Measurements from ENCODE around the gene C9orf78.
"Not testable (repeated sequence)": the region's sequence is repeated elsewhere in the genome, so short reads cannot be mapped to it uniquely, and the experiment has no call there.

Gene C9orf78

DNA sequence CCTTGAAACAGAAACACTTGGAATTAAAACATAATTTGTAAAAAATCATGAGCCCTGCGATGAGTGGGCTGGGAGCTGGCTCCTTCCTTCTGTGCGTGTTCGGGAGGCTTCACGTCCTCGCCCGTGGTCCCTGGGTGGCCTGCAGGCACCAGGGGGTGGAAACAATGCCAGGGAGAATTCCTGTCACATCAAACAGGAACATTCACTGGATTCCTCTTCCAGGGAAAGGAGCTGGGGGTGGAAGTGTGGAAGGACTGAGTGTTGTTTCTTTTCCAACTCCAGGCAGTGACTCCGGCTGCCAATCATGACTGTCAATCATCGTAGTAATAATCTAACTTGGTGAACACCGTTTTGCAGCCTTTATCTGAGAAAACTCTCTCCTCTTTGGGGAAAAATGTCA is 21.4 kb downstream of the C9orf78 start:
- in situ Hi-C loops (cut with HindIII; ENCODE audit: low sequenced_read_pairs) = no loop called here

DNA sequence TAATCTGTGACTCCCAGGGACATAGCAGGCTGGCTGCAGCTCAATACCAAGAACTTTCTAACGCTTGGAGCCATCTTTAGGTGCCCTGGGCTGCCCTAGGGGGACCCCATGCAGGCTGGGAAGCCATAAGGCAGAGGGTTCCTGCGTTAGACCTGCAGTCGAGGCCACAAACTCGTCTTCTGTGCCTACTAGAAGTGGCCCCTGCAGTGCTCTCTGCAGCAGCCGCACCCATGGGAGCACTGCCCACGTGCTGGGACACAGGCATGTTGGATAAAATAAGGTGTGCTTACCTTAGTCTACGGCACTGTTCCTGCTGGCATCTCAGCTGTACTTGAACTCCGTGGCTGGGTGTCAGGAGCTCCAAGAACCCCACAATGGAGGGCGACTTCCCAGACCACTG is 22.7 kb downstream of the C9orf78 start:
- in situ Hi-C loops (cut with HindIII; ENCODE audit: low sequenced_read_pairs) = no loop called here

DNA sequence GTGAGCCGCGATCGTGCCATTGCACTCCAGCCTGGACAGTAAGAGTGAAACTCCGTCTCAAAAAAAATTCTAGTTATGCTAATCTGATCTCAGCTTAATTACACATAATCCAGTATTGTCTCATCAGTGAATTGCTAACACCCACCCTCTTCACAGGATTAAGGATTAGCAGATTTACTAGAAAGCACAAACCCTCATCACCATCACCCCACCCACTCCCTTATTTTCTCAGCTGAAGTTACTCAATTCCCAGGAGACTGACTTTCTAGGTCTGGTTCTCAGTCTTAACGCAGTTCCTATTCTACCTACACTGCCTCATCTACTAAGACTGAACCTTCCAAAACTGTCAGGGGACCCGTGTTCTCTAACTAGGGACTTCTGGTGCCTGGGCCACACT is 23.1 kb downstream of the C9orf78 start:
- in situ Hi-C loops (cut with HindIII; ENCODE audit: low sequenced_read_pairs) = no loop called here

DNA sequence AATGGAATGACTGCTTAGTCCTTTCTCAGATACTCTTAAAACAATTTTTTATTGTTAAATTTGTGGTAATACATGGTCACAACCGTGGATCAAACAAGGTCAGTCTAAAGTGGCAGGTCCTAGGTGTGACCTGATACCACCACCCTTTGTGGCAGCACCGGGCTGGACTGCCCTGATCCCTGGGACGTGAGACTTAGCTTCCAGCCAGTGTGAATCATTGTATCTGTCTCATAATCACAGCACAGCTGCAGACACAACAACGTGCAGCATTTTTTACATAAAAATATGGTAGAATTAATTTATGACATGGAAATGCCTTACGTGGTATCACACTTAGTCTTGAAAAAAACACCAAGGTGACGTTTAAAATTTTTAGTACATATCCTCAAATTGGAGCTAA is 24.3 kb downstream of the C9orf78 start:
- in situ Hi-C loops (cut with HindIII; ENCODE audit: low sequenced_read_pairs) = no loop called here

DNA sequence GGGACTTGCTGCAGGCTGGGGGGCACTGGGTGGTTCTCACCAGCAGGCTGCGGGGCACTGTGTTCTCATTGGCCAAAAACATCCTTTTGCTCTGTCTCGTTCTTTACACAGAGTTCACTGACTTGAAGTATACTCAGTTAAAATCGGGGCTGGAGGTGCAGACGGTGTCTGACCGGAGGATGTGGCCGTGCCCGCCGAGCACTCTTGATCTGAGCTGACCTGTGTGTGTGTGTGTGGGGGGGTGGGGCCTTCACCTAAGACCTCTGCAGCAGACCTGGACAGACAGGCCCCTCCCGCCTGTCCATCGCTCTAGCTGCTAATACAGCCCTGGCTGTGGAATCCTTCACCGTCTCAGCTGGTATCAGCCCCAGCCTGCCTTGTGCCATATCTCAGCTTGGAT is 25.0 kb downstream of the C9orf78 start:
- in situ Hi-C loops (cut with HindIII; ENCODE audit: low sequenced_read_pairs) = no loop called here

DNA sequence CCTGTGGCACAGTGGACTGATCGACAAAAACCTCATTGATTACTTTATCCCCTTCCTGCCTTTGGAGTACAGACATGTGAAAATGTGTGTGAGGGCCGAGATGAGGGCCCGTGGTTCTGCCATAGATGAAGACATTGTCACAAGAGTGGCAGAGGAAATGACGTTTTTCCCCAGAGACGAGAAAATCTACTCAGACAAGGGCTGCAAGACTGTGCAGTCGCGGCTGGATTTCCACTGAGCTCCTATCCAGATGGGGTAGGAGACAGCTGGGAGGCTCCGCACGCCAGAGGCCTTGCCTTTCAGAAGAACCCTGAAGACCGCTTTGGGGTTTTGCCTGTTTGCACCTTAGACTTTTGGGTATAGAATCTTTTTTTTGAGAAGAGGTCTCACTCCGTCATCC is 25.7 kb downstream of the C9orf78 start:
- in situ Hi-C loops (cut with HindIII; ENCODE audit: low sequenced_read_pairs) = no loop called here

DNA sequence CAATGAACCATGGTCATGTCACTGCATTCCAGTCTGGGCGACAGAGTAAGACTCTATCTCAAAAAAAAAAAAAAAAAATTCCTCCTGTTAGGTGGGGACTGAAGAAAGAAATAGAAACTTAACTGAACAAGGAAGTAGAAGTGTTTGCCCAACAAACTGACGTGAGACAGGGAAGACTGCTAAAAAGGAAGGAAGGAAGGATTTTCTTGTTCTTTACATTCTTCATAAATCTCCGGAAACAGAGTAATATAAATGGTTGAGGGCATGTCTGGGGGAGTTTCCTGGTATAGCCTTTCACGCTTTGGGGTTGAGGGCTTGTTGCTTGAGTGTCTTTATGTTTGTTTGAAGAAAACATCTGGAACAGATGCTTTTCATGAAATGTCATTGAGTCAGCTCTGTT is 29.0 kb downstream of the C9orf78 start:
- in situ Hi-C loops (cut with HindIII; ENCODE audit: low sequenced_read_pairs) = no loop called here

DNA sequence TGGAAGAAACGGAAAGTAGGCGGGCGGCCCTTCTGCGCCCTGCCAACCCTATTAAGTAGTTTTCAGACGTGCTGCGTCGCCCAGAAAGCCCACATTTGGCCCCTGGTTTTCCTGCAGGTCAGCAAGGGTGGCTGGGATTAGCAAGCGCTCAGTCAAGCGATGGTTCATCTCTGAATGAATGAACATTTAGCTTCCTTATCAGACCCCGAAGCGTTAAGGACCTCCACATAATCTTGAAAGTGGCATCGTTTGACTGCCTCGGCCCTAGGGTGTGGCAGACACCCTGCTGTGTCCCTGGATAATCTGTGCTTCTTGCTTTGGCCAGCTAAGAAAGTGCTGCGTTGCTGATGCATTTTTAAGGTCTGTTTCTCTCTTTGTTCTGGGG is 31.4 kb downstream of the C9orf78 start:
- in situ Hi-C loops (cut with HindIII; ENCODE audit: low sequenced_read_pairs) = no loop called here

DNA sequence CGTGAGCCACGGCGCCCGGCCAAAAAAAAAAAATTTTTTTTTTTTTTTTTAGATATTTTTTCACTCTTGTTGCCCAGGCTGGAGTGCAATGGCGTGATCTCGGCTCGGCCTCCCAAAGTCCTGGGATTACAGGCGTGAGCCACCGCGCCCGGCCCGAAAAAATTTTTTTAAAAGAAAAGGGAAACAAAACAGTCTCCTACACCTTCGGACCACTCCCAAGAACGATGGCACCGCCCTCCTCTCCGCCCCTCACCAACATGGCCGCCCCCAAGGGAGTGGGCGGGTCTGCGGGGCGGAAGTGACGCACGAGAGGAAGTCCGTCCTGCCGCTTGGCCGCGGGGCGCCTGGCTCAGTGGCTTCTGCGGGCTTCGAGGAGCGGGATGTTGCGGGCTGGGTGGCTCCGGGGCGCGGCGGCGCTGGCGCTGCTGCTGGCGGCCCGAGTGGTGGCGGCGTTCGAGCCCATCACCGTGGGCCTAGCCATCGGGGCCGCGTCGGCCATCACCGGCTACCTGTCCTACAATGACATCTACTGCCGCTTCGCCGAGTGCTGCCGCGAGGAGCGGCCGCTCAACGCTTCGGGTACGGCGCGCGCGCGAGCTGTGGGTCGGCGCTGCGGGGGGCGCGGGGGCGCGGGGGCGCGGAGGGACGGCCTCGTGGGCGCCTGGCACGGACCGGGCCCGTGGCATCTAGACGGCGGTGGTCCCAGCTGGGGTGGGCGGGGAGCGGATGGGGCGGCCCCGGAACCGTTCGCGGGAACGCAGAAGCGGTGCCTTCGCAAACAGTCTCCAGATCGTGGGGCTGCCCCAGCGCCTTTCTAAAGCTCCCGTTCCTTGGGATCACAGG is 32.0 kb downstream of the C9orf78 start, which contains the start of gene TOR1B:
TSS of gene TOR1B (plus strand) at position 352 of the 843 bp plus-strand sequence. CDS start at position 381, 29 bp downstream.
- in situ Hi-C loops (cut with HindIII; ENCODE audit: low sequenced_read_pairs) = no loop called here

DNA sequence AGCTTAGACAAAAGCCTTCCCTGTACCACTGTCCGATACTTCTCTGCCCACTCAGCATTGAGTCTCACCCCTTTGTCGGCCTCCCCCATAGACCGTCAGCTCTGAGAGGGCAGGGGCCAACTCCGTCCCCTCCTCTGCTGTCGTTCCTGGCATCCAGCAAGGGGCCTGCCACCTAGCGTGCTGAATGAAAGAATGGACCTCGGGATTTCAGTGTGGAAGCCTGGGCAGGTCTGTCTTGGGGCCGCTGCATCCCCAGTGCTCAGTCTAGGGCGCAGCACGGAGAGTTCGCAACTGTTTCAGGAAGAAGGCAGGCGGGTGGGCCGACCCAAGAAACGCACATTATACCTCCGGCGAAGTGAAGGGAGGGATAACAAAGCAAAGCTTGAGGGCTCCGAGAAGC is 33.6 kb downstream of the C9orf78 start:
- in situ Hi-C loops (cut with HindIII; ENCODE audit: low sequenced_read_pairs) = no loop called here

DNA sequence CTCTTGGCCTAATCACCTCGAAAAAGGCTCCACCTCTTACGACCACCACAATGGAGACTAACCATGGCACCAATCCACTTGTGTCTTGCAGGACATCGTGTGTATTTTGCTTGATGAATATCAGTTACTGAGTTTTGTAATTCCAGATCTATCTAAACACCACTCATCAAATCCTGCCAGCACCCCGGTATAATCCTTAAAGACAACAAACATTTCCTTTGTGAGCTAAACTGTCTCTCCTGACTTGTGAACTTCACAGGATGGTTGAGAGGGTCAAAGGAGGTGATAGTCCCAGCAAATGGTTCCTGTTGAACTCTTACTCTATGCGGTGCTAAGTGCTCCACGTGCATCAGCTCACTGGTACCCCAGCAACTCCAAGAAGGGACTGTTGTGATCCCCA is 36.1 kb downstream of the C9orf78 start:
- in situ Hi-C loops (cut with HindIII; ENCODE audit: low sequenced_read_pairs) = no loop called here

DNA sequence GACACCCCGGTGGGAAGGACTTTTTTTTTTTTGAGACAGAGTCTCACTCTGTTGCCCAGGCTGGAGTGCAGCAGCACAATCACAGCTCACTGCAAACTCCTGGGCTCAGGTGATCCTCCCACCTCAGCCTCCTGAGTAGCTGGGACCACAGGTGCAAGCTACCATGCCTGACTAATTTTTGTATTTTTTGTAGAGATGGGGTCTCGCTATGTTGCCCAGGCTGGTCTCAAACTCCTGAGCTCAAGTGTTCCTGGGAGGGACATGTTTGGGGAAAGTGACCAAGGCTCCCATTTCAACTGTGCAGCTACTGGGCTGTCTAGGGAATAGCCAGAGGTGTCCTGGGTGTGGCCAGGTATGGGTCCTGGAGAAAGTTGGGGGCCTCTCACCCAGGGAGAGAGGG is 39.0 kb downstream of the C9orf78 start:
- in situ Hi-C loops (cut with HindIII; ENCODE audit: low sequenced_read_pairs) = not testable (repeated sequence)

DNA sequence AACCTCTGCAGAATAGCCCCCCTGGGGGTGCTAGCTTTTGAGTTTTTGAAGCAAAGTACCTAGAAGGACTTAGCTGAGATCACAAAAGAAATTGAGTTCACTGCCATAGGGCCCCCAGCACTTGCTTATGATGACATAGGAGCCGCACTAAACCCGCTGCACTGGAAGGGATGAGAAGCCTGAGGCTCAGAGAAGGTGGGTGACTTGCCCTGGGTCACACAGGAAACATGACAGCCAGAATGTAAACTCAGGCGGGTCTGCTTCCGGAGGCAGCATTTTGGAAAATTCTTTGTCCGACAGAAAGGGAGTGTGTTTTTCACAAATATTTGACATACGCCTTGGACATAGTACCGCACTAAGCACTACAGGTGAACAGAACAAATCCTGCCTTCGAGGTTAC is 40.5 kb downstream of the C9orf78 start:
- in situ Hi-C loops (cut with HindIII; ENCODE audit: low sequenced_read_pairs) = no loop called here

DNA sequence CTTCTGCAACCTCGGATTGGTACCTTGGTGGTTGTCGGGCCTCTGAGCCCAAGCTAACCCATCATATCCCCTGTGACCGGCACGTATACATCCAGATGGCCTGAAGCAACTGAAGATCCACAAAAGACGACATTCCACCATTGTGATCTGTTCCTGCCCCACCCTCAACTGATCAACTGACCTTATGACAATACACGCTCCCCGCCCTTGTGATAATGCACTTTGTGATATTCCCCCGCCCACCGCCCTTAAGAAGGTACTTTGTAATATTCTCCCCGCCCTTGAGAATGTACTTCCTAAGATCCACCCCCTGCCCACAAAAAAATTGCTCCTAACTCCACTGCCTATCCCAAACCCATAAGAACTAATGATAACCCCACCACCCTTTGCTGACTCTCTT is 48.6 kb downstream of the C9orf78 start:
- in situ Hi-C loops (cut with HindIII; ENCODE audit: low sequenced_read_pairs) = no loop called here

DNA sequence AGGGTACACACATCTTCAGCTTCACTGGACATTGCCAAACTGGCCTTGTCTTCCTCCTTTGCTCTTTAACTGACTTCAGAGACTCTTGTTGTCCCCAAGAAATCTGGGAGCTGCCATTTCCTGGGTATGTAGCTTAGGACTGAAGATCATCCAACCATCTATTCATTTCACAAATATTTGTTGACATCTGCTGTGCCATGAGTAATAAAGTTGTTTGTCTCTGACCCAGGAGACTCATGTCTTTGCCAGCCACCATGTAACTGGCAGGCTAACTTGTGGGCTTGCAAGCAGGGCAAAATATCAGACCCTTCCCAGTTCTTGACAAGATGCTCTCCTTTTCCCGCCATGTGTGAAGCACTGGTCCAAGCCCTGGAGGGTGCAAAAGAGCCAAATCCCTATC is 49.2 kb downstream of the C9orf78 start:
- in situ Hi-C loops (cut with HindIII; ENCODE audit: low sequenced_read_pairs) = no loop called here

DNA sequence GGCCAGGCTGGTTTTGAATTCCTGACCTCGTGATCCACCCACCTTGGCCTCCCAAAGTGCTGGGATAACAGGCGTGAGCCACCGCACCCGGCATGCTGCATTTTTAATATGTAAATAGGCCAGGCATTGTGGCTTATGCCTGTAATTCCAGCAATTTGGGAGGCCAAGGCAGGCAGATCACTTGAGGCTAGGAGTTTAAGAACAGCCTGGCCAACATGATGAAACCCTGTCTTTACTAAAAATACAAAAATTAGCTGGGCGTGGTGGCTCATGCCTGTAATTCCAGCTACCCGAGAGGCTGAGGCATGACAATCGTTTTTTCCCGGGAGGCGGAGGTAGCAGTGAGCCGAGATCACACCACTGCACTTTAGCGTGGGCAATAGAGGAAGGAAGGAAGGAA is 50.1 kb downstream of the C9orf78 start:
- in situ Hi-C loops (cut with HindIII; ENCODE audit: low sequenced_read_pairs) = not testable (repeated sequence)

DNA sequence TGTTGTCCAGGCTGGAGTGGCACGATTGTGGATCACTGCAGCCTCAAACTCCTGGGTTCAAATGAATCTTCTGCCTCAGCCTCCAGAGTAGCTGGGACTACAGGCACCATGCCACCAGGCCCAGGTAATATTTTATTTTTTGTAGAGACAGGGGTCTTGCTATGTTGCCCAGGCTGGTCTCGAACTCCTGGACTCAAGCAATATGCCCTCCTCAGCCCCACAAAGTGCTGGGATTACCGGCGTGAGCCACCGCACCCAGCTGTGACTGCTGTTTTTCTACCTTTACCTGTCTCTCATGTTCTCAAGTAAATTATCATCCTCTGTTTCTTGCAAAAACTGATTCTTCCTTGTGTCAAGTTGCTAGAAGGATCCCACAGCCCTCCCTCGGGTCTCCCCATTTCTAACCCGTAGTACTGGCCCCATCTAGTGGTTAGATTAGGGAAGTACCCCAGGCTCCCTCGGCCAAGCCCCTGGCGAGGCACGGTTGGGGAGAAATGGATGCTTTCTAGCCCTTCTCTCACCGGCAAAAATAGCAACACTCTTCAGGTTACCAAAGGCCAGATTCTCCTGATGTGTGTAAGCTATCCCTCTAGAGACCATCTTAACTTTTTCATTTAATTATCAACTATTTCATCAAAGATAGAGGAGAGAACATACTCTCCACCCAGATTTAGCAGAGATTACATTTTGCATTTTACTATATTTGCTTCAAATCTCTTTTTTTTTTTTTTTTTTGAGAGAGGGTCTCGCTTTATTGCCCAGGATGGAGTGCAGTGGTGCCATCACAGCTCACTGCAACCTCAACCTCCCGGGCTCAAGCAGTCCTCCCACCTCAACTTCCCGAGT is 51.3 kb downstream of the C9orf78 start:
- in situ Hi-C loops (cut with HindIII; ENCODE audit: low sequenced_read_pairs) = no loop called here

DNA sequence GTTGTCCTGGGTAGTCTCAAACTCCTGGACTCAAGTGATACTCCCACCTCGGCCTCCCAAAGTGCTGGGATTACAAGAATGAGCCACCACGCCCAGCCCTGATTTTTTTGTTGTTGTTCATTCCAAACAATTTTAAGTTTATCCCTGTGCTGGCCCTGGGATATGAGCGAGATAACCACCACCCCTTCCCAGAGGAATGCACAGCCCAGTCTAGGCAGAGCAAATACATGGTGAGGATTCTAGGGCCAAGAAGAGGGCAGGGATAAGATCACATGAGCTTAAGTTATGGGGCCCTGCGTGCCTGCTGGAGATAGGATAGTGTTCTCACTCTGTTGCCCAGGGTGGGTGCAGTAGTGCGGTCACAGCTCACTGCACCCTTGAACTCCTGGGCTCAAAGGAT is 53.1 kb downstream of the C9orf78 start:
- in situ Hi-C loops (cut with HindIII; ENCODE audit: low sequenced_read_pairs) = no loop called here

DNA sequence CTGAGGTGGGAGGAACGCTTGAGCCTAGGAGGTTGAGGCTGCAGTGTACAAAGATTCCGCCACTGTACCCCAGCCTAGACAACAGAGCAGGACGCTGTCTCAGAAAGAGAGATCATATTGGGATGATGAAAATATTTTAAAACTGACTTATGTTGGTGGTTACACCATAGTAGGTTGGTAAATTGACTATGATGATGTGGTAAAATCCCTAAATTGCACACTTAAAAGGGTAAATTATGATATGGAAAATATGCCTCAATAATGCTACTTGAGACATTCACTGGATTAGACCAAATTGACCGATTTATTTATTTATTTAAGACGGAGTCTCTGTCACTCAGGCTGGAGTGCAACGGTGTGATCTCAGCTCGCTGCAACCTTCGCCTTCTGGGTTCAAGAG is 53.9 kb downstream of the C9orf78 start:
- in situ Hi-C loops (cut with HindIII; ENCODE audit: low sequenced_read_pairs) = no loop called here

DNA sequence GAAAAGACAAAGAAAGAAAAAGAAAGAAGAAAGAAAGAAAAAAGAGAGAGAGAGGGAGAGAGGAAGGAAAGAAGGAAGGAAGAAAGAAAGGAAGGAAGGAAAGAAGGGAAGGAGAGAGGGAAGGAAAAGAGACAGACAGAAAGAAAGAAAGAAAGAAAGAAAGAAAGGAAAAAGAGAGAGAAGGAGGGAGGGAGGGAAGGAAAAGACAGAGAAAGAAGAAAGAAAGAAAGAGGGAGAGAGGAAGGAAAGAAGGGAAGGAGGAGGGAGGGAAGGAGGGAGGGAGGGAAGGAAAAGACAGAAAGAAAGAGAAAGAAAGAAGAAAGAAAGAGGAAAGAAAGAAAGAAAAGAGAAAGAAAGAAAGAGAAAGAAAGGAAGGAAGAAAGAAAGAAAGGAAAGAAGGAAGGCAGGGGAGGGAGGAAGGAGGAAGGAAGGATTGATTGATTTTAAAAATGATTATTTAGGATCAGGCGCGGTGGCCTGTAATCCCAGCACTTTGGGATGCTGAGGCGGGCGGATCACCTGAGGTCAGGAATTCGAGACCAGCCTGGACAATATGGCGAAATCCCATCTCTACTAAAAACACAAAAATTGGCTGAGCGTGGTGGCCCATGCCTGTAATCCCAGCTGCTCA is 55.4 kb downstream of the C9orf78 start:
- in situ Hi-C loops (cut with HindIII; ENCODE audit: low sequenced_read_pairs) = loop anchor here (5.0 to 10.0 kb wide), 3 partner anchors 52 to 645 kb away; no protein-coding TSS in a partner anchor

DNA sequence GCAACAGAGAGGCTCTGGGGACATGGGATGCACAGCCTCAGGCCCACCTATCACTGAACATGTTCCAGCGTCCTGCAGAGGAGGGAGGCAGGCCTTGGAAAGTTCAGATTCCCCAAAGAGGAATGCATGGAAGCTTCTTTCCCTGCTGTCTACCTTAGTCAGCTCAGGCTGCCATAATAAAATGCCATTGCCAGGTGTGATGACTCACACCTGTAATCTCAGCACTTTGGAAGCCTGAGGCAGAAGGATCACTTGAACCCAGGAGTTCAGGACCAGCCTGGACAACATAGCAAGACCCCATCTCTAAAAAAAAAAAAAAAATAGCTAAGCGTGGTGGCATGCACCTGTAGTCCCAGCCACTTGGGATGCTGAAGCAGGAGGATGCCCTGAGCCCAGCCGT is 56.6 kb downstream of the C9orf78 start:
- in situ Hi-C loops (cut with HindIII; ENCODE audit: low sequenced_read_pairs) = loop anchor here (5.0 to 10.0 kb wide), 3 partner anchors 51 to 644 kb away; no protein-coding TSS in a partner anchor
